ENCODE results near the gene HK2.
"Not testable (repeated sequence)": the region's sequence is repeated elsewhere in the genome, so short reads cannot be mapped to it uniquely, and the experiment has no call there.

The HK2 gene

DNA sequence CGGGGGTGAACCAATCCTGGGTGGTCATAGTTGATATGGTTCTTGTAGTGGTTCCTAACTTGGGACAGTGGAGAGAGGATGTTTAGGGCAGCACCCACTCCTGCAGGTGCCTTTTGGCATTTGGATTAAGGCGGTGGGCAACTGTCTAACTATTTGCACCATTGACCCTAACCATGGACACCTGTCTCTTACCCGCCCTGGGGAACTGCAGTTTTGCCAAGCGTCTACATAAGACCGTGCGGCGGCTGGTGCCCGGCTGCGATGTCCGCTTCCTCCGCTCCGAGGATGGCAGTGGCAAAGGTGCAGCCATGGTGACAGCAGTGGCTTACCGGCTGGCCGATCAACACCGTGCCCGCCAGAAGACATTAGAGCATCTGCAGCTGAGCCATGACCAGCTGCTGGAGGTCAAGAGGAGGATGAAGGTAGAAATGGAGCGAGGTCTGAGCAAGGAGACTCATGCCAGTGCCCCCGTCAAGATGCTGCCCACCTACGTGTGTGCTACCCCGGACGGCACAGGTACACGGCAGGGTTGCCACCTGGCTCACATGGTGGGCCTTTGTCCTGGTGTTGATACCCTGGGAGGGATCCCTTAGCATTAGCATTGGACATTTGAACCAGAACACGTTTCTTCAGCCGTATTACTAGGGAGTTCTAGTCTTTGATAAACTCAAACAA lies 46.3 kb downstream of the HK2 start:
- no peak for DNase-seq

DNA sequence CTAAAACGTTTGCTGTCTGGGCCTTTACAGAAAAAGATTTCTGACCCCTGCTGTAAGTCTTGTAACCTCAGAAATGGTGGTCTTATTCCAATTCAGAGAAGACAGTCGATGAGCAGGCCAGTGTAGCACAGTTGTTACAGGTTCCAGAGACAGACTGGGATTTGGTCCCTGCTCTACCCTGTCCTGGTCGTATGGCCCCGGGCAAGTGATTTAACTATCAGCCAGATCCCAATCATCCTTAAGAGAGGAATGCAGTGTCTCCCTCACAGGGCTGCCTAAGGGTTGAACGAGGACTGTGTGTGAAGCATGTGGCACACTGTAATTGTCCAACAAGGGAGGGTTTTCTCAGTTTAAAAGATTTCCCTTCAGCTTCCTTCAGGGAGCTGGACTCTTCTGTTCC lies 47.2 kb downstream of the HK2 start:
- DNase-seq = no peak

- DNase-seq = no peak
Observed at GRCh38 chr2:74881626-74882298, 47.8 kb downstream of the HK2 start.

DNA sequence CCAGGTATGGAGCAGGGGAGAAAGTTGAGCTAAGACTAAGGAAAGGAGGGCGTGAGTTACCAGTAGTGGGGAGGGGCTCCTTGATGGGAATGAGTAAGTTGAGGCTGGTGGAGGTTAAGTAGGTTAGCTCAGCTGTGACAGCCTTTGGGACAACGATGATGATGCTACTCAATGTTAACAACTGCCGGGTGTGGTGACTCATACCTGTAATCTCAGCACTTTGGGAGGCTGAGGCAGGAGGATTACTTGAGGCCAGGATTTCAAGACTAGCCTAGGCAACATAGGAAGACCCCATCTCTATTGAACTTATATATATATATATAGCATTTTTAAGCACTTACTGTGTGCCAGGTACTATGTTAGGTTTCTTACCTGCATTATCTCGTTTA lies 48.4 kb downstream of the HK2 start:
- DNase-seq = no peak

DNA sequence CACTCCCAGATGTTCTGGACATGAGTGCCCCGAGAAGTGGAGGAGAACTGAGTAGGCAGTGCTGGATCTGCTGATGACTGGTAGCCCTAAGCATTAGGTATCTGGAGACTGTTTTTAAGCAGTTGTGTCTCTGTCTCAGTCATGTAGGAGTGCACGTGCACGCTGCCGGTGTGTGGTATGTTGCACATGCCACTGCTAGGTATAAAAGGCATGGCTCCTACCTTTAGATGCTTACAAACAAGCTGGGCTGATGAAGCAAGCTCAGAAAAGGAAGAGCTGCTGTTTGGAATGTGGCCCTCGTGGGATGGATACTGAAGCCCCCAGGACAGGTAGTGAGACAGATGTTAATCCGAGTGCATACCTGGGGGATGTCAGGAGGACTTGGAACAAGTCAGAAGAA lies 49.1 kb downstream of the HK2 start:
- no peak for DNase-seq

- no peak for DNase-seq
Observed at GRCh38 chr2:74884118-74884762, 50.3 kb downstream of the HK2 start.

GRCh38 chr2:74884866-74885265 lies 50.9 kb downstream of the HK2 start:
- DNase-seq = no peak

DNA sequence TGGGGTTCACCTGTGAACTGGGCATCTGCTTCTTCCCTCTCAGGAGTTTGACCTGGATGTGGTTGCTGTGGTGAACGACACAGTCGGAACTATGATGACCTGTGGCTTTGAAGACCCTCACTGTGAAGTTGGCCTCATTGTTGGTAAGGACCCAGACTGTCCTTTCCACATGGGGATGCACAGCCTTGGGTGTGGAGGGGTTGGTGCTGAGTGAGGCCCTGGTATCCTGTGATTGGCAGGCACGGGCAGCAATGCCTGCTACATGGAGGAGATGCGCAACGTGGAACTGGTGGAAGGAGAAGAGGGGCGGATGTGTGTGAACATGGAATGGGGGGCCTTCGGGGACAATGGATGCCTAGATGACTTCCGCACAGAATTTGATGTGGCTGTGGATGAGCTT lies 52.3 kb downstream of the HK2 start:
- DNase-seq = no peak

DNA sequence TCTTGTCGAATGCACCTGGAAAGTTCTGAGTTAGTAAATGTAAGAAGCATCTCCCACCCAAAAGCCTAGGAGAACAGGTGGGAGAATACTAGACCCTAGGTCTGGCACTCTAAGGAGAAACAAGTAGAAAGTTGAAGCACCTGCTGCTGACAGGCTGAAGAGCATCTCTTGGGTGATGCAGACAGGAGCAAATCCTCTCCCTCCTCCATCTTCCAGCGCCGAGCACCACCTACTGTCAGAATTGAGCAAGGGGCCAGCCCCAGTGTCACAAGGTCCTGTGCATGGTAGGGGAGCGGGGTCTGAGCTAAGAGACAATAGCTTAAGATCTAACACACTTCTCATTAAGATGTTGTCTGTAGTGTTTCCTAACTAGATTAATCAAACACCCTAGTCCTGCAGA lies 52.9 kb downstream of the HK2 start:
- no peak for DNase-seq

GRCh38 chr2:74887445-74887951 lies 53.6 kb downstream of the HK2 start:
- DNase-seq = no peak

- DNase-seq = no peak
Observed at GRCh38 chr2:74887960-74888700, 54.2 kb downstream of the HK2 start.

DNA sequence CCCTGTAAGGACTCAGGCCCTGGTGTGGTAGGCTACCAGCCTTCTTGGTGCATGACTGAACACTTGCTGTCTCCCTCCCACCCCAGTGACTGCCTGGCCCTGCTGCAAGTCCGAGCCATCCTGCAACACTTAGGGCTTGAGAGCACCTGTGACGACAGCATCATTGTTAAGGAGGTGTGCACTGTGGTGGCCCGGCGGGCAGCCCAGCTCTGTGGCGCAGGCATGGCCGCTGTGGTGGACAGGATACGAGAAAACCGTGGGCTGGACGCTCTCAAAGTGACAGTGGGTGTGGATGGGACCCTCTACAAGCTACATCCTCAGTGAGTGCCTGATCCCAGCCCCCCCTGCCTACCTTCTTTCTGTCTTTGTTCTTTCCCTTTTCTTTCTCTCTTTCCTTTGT lies 55.2 kb downstream of the HK2 start:
- DNase-seq = no peak

GRCh38 chr2:74890711-74891110 lies 56.8 kb downstream of the HK2 start:
- DNase-seq = no peak

GRCh38 chr2:74891136-74891764 lies 57.3 kb downstream of the HK2 start:
- no peak for DNase-seq

- not testable (repeated sequence) for DNase-seq
Observed at GRCh38 chr2:74891816-74892215, 57.9 kb downstream of the HK2 start.

- no peak for DNase-seq
Observed at GRCh38 chr2:74892609-74893008, 58.7 kb downstream of the HK2 start.

GRCh38 chr2:74893332-74893731 lies 59.4 kb downstream of the HK2 start:
- DNase-seq = no peak

- no peak for DNase-seq
Observed at GRCh38 chr2:74894272-74894981, 60.5 kb downstream of the HK2 start.

DNA sequence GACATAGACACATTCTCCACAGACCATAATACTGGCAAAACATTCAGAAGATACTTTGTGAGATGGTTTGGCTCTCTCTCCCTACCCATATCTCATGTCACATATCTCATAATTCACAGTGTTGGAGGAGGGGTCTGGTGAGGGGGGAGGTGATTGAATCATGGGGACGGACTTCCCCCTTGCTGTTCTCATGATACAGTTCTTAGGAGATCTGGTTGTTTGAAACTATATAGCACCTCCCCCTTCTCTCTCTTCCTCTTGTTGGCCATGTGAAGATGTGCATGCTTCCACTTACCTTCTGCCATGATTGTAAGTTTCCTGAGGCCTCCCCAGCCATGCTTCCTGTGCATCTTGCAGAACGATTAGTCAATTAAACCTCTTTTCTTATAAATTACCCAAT lies 61.1 kb downstream of the HK2 start:
- DNase-seq = no peak

- DNase-seq = no peak
Observed at GRCh38 chr2:74896232-74896631, 62.3 kb downstream of the HK2 start.

DNA sequence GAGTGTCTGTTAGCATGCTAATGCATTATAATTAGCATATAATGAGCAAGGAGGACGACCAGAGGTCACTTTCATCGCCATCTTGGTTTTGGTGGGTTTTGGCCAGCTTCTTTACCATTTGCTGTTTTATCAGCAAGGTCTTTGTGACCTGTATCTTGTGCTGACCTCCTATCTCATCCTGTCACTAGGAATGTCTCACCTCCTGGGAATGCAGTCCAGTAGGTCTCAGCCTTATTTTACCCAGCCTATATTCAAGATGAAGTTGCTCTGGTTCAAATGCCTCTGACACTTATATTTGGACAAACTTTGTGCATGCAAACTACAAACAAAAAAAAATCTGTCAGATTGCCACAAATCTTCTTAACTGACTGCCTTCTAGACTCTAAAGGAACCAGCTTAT lies 66.3 kb downstream of the HK2 start:
- not testable (repeated sequence) for DNase-seq

DNA sequence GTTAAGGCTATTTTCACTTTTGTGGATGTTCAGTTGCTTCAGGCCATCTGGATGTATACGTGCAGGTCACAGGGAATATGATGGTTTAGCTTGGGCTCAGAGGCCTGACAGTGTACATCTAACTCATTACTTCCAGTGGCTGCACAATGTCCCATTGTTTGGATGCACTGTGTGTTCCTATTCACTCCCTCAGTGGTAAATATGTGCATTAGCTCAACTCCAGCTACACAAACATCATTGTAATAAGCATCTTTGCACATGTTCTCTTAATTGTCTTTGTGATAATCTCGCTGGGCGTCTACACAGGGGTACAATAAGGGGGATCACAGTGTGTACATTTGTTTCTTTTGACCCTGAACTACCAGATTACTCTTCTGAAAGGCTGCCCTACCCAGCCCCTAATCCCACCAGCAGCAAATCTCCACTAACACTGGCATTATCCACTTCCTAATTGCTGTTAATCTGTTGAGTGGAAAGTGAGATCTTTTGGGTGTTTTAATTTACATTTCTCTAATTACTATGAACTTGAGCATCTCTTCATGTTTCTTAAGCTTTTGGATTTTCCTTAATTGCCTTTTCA lies 68.4 kb downstream of the HK2 start:
- no peak for DNase-seq
